CD4-positive, alpha-beta T cell treated with Interleukin-4 for 4 hours (primary cell): ENCODE data around the gene ZC3H4.
"Not testable (repeated sequence)": the region's sequence is repeated elsewhere in the genome, so short reads cannot be mapped to it uniquely, and the experiment has no call there.

Experiments
- DNase-seq: peaks from one replicate; pipeline ENCODE4 v3.0.0-alpha.2; 2020

The ZC3H4 gene

DNA sequence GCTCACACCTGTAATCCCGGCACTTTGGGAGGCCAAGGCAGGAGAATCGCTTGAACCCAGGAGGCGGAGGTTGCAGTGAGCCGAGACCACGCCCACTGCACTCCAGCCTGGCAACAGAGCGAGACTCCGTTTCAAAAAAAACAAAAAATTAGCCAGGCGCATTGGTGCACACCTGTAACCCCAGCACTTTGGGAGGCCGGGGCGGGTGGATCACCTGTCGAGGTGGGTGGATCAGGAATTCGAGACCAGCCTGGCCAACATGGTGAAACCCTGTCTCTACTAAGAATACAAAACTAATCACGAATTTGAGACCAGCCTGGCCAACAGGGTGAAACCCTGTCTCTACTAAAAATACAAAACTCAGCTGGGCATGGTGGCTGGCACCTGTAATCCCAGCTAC is 35.2 kb downstream of the ZC3H4 start:
- DNase-seq, result not testable (repeated sequence)

DNA sequence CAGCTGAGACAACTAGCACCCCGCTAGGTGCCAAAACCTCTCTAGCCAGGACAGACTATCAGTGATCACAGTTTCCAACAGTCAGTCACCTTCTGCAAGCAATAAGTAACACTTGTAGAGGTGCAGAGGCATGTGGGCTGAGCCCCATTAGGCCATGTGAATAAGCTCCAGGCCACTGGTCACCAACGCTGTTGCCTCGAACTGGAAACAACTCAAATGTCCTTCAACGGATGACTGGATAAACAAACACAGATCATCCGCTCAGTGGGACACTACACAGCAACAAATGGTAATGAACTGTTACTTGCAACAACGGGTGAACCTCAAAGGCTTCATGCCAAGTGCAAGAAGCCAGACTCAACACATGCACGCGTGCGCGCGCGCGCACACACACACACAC is 37.6 kb downstream of the ZC3H4 start:
- no peak for DNase-seq

DNA sequence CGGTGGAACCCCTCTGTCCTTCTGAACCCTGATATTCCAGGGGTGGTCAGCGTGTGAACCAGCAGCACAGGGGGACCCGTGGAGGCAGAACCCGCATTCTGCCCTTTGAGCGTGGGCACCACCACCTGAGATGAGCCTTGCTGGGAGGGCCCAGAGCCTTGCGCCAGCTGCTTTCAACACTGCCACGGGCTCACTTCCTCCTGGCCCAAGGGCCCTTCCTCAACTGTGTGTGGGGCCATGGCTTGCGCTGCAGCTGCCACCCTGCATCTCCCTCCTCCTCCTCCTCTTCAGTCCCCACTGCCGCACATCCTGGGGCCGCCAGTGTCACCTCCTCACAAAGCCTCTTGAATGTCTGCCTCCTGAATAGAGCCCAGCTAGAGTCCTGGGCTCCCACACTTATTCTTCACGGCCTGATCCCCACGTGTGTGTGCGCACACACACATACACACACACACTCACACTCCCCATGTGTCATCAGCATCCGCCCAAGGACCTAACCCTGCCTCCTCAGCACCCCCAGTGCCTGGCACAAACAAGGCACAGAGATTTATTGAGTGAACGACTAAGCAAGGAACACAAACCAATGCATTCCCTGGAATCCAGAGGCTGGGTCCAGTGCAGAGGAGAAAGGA is 38.3 kb downstream of the ZC3H4 start:
- no peak for DNase-seq

DNA sequence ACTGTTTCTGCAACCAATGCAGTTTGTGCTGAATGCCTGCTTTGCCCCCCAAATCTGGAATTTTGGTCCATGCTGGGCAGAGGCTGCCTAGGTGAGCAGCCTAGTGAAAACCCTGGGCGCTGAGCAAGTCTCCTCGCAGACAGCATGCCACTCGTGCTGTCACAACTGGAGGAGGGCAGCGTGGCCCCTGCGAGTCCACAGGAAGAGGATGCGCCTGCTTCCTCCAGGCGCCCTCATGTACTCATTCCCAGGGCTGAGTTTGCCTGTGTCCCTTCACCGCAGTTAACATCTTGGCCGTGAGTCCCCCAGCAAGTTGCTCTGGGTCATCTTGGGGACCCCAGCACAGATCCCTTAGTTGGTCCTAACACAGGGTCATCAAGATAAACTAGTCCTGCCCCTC is 39.0 kb downstream of the ZC3H4 start:
- no peak for DNase-seq

DNA sequence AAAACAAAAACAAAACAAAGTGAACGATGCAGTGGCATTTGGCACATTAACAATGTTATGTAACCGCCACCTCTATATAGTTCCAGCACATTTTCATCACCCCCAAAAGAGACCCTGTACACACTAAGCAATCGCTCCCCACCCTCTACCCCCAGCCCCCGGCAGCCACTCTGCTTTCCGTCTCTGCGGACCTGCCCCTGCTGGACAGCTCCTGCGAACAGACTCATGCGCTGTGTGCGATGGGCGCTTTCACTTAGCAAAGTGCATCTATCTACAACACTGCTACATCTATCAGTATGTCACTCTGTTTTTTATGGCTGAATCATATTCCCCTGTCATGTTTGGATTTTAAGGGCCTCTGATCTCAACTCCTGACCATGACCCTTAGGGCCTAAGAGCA is 40.0 kb downstream of the ZC3H4 start:
- no peak for DNase-seq

DNA sequence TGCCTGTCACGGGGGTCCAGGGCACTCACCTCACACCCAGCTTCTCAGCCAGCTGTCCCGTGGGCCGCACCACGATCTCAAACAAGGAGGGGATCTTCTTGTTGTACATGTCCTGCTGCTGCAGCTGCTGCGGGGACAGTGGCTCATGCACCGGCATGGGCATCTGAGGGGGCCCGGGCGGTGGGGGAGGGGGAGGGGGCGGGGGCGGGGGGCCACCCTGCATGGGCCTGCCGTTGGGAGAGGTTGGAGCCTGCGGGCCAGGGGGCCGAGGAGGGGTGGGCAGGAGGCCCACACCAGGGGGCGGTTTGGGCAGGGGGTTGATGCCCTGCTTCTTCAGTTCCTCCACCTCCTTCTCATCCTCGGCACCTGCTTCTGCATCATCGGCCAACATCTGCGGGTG is 41.3 kb downstream of the ZC3H4 start:
- DNase-seq, result no peak

- DNase-seq, result no peak
Observed at GRCh38 chr19:47071731-47072130, 41.8 kb downstream of the ZC3H4 start.

DNA sequence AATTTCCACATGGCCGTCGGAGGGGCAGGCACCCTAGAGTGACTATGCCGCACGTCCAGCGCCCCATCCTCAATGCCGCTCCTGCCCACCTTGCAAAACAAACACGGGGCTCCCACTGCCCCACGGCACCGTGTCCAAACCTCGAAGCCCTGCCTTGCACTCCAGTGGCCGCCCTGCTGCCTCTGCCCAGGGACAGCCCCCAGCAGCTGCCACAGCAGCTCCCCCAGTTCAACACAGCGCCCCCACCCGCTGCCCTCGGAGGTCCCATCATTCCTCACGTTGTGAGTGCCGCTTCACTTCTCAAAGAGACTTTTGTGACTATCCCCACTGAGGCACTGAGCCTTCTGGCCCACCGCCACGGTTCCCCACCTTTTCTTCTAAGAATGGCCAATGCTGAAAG is 42.8 kb downstream of the ZC3H4 start:
- DNase-seq, result no peak

GRCh38 chr19:47069795-47070194 is 43.8 kb downstream of the ZC3H4 start:
- no peak for DNase-seq

DNA sequence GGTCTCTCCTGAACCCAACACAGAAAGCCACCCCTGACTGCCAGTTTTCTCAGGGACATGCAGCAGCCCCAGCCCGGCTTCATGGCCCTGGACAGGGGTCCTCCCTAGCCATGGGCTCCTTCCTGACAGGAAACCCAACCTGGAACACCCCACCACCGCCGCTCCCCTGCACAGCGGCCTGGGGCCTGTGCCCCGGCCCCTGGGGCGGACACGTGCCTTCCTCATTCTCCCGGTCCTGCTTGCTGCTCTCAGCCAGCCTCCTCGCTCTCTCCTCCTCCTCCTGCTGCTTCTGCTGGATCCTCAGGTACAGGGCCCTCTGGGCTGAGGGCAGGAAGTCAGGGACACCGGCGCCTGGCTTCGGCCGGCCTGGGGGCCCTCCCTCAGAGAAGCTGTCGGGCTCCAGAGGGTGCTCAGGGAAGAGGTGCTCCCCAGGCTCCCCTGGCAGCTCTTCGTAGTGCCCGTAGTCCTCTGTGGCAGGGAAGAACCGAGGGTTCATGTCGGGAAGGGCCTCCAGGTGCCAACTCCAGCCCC is 44.6 kb downstream of the ZC3H4 start:
- no peak for DNase-seq

GRCh38 chr19:47068246-47068645 is 45.3 kb downstream of the ZC3H4 start:
- no peak for DNase-seq

- DNase-seq, result no peak
Observed at GRCh38 chr19:47067215-47067847, 46.2 kb downstream of the ZC3H4 start.

- DNase-seq, result no peak
Observed at GRCh38 chr19:47066376-47067214, 47.0 kb downstream of the ZC3H4 start.

GRCh38 chr19:47065242-47065641 is 48.3 kb downstream of the ZC3H4 start:
- DNase-seq, result no peak

DNA sequence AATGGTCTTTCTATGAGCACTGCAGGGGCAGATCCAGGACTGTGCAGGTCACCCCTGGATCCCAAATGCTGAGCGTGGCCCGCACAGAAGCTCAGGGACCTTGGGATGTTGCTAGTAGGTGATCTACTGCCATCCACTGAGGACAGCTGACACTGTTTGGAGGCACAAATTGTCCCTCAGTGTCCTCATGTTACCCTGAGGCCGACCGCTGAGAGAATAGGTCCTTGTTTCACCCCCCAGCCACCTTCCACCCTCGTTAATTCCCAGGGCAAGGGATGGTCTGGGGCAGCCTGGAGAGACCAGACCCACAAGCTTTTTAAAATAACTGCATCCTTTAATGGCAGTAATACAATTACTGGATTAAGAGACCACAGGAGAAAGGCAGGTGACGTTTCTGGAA is 49.7 kb downstream of the ZC3H4 start:
- DNase-seq, result no peak

GRCh38 chr19:47058621-47059022 is 55.0 kb downstream of the ZC3H4 start:
- DNase-seq, result no peak

GRCh38 chr19:47057328-47057727 is 56.2 kb downstream of the ZC3H4 start:
- no peak for DNase-seq

GRCh38 chr19:47056411-47056810 is 57.2 kb downstream of the ZC3H4 start:
- DNase-seq, result no peak

DNA sequence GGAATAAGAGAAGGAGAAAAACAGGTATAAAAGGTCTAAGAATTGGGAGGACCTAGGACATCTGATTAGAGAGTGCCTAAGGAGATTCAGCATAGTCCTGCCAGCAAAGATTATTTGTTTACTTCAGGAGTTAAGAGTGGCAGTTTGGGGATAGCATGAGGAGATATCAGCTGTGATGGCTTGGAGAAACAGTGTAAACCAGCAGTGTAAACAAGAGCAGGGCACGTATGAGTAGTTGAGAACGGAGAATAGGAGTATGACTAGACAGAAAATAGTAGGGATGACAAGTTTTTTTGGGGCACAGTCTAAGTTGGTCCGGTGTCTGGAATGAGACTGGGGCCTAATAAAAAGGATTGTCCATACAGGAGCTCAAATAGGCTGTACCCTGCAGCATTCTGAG is 63.0 kb downstream of the ZC3H4 start:
- DNase-seq, result not testable (repeated sequence)

- DNase-seq, result no peak
Observed at GRCh38 chr19:47049307-47049700, 64.3 kb downstream of the ZC3H4 start.

- peak; percentile 73 for DNase-seq
Observed at GRCh38 chr19:47047763-47048405, 65.7 kb downstream of the ZC3H4 start.

GRCh38 chr19:47047272-47047762 is 66.3 kb downstream of the ZC3H4 start:
- DNase-seq, result no peak

DNA sequence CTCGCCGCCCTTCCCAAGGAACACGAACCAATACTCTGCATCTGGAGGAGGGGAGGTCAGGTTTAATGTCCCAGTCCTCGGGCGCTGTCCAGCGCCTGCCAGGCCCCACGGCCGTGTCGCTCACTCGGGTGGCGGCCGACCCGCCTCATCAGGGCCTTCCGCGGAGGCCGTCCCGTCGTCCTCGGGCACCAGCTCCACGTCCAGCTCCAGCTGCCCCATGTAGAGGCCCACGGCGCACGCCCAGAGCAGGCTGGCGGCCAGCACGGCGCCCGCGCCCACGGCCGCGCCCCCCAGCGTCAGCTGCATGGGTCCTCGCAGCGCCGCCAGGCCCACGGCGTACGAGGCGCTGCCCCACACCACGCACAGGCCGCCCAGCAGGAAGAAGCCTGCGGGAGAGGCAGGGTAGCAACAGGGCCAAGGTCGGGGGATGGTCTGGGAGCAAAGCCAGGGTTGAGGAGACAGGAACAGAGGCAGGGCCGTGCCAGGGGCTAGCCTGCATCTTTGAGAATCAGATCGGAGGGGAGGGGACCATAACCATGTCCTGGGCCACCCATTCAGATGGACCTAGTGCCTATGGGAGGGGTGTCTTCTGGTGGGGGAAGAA is 67.6 kb downstream of the ZC3H4 start:
- DNase-seq, result no peak
